Chondrocyte (in vitro differentiated cells): ENCODE results near the gene SCUBE1. TPM values are rescaled to one million over a fixed set of nuclear protein-coding genes. Genes with fewer than 3 reads are reported as not detected.

Source experiments
- DNase-seq: peaks from one replicate; pipeline ENCODE4 v3.0.0; 2021; ENCODE audit warnings: mixed read lengths, low spot score
- H3K27ac Mint-ChIP-seq: one replicate; pipeline ENCODE4 v1.8.0; 2021; ENCODE audit warnings: mild to moderate bottlenecking, moderate library complexity, mixed read lengths; ENCODE audit not compliant: unreplicated experiment
- H3K27me3 Mint-ChIP-seq: 2 replicates; pipeline ENCODE4 v1.8.0; 2021; ENCODE audit warnings: low read depth, mixed read lengths
- H3K36me3 Mint-ChIP-seq: 2 replicates; pipeline ENCODE4 v1.8.0; 2021; ENCODE audit warnings: low read depth, mixed read lengths
- H3K4me1 Mint-ChIP-seq: 2 replicates; pipeline ENCODE4 v1.8.0; 2021; ENCODE audit warnings: low read depth, mild to moderate bottlenecking, mixed read lengths
- H3K4me3 Mint-ChIP-seq: one replicate; pipeline ENCODE4 v1.8.0; 2021; ENCODE audit warnings: mild to moderate bottlenecking, moderate library complexity, mixed read lengths; ENCODE audit not compliant: unreplicated experiment
- H3K9me3 Mint-ChIP-seq: 2 replicates; pipeline ENCODE4 v1.8.0; 2021; ENCODE audit warnings: low read depth, mixed read lengths
- total RNA-seq: library from RNA; stranded (reverse); gene quantifications from 3 replicates; pipeline ENCODE4 v1.2.1, GENCODE V29; 2021
- TF ChIP-seq, protein P1 (sequence below): fragments of 200-600 bp; sonication (generic); IDR thresholded peaks from 2 replicates; pipeline ENCODE4 v1.5.0; 2021; ENCODE audit warnings: antibody characterized with exemption, mild to moderate bottlenecking, moderate library complexity

The SCUBE1 gene
- total RNA-seq, 1 donor from 2014 or later = 3.2 TPM

DNA sequence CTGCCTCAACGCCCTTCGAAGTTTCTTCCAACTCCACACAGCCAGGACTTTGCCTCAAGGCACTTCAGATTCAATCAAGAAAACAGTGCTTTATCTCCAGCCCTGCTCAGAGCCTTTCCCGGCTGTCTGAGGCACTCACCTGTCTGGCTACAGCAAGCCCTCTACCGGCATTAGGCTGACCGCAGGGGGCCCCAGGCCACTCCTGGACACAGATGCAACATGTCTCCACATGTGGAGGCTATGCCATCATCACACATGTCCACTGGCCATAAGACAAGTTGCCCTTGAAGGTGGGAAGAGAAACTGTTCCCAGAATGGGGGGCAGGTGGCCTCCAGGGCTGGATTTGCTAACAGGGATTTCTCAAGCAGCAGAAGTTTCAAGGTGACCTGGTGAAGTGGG is 10.0 kb downstream of the SCUBE1 start:
- TF ChIP-seq, protein P1, sequence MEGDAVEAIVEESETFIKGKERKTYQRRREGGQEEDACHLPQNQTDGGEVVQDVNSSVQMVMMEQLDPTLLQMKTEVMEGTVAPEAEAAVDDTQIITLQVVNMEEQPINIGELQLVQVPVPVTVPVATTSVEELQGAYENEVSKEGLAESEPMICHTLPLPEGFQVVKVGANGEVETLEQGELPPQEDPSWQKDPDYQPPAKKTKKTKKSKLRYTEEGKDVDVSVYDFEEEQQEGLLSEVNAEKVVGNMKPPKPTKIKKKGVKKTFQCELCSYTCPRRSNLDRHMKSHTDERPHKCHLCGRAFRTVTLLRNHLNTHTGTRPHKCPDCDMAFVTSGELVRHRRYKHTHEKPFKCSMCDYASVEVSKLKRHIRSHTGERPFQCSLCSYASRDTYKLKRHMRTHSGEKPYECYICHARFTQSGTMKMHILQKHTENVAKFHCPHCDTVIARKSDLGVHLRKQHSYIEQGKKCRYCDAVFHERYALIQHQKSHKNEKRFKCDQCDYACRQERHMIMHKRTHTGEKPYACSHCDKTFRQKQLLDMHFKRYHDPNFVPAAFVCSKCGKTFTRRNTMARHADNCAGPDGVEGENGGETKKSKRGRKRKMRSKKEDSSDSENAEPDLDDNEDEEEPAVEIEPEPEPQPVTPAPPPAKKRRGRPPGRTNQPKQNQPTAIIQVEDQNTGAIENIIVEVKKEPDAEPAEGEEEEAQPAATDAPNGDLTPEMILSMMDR = no peak
- no peak overlapping the region for H3K4me3 Mint-ChIP-seq
- H3K9me3 Mint-ChIP-seq = no peaks in the 10 kb centered on the region
- no peaks in the 10 kb centered on the region for H3K36me3 Mint-ChIP-seq
- H3K4me1 Mint-ChIP-seq = no peaks in the 10 kb centered on the region
- no peak for DNase-seq
- no peak overlapping the region for H3K27ac Mint-ChIP-seq
- H3K27me3 Mint-ChIP-seq = peaks cover 21% of the 10 kb centered on the region

DNA sequence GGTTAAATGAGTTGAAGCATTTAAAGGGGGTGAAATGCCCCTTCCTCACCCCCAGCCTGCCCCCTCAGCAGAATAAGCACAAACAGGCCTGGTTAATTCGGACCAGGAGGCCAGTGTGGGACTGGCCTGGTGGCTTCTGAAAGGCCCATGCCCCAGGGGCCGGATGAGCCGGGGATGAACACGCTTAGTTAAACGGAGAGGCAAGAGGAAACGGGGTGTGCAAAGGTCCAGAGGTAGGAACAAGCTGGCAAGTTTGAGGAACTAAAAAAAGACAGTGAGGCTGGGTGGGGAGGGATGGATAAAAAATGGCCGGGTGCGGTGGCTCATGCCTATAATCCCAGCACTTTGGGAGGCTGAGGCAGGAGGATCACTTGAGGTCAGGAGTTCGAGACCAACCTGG is 11.5 kb downstream of the SCUBE1 start:
- TF ChIP-seq, protein P1 = no peak
- peaks cover 19% of the 10 kb centered on the region for H3K27me3 Mint-ChIP-seq
- no peak overlapping the region for H3K4me3 Mint-ChIP-seq
- no peaks in the 10 kb centered on the region for H3K9me3 Mint-ChIP-seq
- H3K36me3 Mint-ChIP-seq = no peaks in the 10 kb centered on the region
- H3K27ac Mint-ChIP-seq = no peak overlapping the region
- peaks cover 2% of the 10 kb centered on the region for H3K4me1 Mint-ChIP-seq
- no peak for DNase-seq

DNA sequence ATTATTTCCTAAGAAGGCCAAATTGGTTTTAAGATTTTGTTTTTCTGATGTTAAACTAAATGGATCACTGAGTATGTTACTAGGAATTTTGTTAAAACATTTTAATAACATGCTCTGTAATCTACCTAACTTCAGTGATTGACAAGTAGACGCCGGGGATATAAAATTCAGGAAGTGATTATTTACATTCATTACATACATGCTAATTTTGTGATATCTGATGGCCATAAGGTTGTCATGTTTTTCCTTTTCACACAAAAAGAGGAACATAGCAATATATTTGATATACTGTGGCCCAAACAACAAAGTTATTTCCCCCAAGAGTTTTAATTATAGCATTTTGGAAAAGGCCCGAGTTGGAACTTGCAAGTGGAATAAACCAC is 12.1 kb downstream of the SCUBE1 start:
- TF ChIP-seq, protein P1 = no peak
- H3K4me1 Mint-ChIP-seq = peaks cover 3% of the 10 kb centered on the region
- H3K27me3 Mint-ChIP-seq = peaks cover 24% of the 10 kb centered on the region
- H3K4me3 Mint-ChIP-seq = no peak overlapping the region
- DNase-seq = no peak
- H3K27ac Mint-ChIP-seq = no peak overlapping the region
- H3K9me3 Mint-ChIP-seq = no peaks in the 10 kb centered on the region
- no peaks in the 10 kb centered on the region for H3K36me3 Mint-ChIP-seq

DNA sequence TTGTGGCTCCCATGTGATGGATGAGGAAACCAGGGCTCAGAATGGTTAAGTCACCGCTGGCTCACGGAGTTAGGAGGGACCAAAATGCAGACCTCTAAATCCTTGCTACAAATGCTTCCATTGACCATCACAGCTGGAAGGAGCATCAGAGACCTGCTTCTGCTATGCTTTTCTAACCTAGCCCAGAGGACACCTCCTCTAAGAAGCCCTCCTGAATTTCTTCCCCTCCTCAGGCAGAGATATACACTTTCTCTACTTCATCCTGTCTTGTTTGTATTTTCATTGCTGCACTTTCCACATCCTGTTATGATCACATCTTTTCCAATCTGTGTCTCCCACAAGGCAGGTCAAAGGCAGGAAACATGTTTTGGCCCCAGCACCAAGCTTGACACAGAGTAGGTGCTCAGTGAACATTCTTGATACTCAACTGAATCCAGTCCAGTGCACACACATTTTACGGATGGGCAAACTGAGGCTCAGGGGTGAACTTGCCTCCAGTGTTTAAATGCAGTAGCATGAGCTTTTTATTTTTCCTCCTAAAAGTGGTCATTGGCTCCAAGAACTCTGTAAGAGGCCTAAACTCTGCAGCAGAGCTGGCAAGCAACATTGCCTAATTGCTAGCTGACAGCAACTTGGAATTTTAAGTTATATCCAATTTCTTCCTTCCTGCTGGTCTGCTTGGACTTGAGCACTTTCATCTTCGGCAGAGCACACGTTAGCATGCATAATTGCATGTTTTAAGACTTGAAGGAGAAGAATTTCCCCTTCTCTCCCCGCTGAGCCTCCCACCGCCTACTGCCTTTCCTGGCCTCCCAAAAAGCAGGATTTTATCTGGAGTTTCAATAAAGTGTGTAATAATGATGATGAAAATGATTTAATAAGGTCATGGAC is 12.7 kb downstream of the SCUBE1 start:
- TF ChIP-seq, protein P1 = no peak
- peaks cover 30% of the 10 kb centered on the region for H3K27me3 Mint-ChIP-seq
- no peak for DNase-seq
- H3K36me3 Mint-ChIP-seq = no peaks in the 10 kb centered on the region
- H3K4me1 Mint-ChIP-seq = peaks cover 3% of the 10 kb centered on the region
- no peak overlapping the region for H3K27ac Mint-ChIP-seq
- H3K9me3 Mint-ChIP-seq = no peaks in the 10 kb centered on the region
- no peak overlapping the region for H3K4me3 Mint-ChIP-seq

DNA sequence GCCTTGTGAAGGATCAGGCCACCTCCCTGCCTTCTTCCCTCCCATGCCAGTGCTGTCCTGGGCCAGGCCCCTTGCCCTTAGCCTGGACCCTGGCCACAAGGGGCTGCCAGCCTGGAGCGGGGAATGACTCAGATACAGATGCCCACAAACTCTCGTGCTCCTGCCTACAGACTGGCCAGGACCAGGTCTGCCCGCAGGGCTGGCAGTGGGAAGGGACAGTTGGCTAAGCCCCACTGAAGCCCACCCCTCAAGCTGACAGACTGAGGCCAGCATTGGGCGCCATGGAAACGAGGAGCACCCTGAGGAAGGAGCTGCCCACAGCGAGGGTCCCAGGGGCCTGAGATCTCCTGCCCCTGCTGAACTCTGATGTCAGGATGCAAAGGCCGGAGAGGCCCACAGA is 14.1 kb downstream of the SCUBE1 start:
- Mint-ChIP-seq H3K9me3 (no peaks in the 10 kb centered on the region), H3K27me3 (peaks cover 30% of the 10 kb centered on the region), H3K27ac (no peak overlapping the region), H3K4me1 (peaks cover 3% of the 10 kb centered on the region), H3K36me3 (no peaks in the 10 kb centered on the region), H3K4me3 (no peak overlapping the region)
- no peak for DNase-seq
- TF ChIP-seq, protein P1 = no peak
